Stimulated activated CD8-positive, alpha-beta memory T cell treated with anti-CD3 and anti-CD28 coated beads, Interleukin-4, amount 100 ng/mL, for 1 hour (primary cell): Measurements from ENCODE around the gene KCNE5.
"Not testable (repeated sequence)": the region's sequence is repeated elsewhere in the genome, so short reads cannot be mapped to it uniquely, and the experiment has no call there.

ENCODE experiments used
- DNase-seq, 2 donors: peaks; one replicate each; pipeline ENCODE4 v3.0.0-alpha.2; 2020; ENCODE audit warnings: low read depth in 2 of 2, low spot score in 1 of 2

KCNE5 gene

GRCh38 chrX:109614951-109615350 is 10.0 kb downstream of the KCNE5 start:
- DNase-seq = no peak

- no peak for DNase-seq
Measured at GRCh38 chrX:109601486-109601885, 23.5 kb downstream of the KCNE5 start.

GRCh38 chrX:109600237-109600651 is 24.7 kb downstream of the KCNE5 start:
- DNase-seq = no peak

GRCh38 chrX:109596015-109596414 is 29.0 kb downstream of the KCNE5 start:
- no peak for DNase-seq

- DNase-seq = no peak
Measured at GRCh38 chrX:109590176-109590575, 34.8 kb downstream of the KCNE5 start.

GRCh38 chrX:109585488-109585887 is 39.5 kb downstream of the KCNE5 start:
- no peak for DNase-seq

- no peak for DNase-seq
Measured at GRCh38 chrX:109578916-109579315, 46.1 kb downstream of the KCNE5 start.

GRCh38 chrX:109577055-109577454 is 47.9 kb downstream of the KCNE5 start:
- DNase-seq = no peak

GRCh38 chrX:109576083-109576482 is 48.9 kb downstream of the KCNE5 start:
- not testable (repeated sequence) for DNase-seq
